Lower lobe of right lung (tissue), 2 donors: ENCODE measurements around the gene SLCO2B1. TPM values are rescaled to one million over a fixed set of nuclear protein-coding genes. Genes with fewer than 3 reads are reported as not detected.
A peak's percentile ranks its signal among the peaks of the same experiment; 100 is the strongest.

Source experiments
- ATAC-seq, 2 donors: fragments of 200-7000 bp; cut with Tn5 transposase; one replicate each; pipeline ENCODE4 v1.9.1; 2020 to 2022; ENCODE audit warnings: mild to moderate bottlenecking in 2 of 2, moderate library complexity in 2 of 2
- DNase-seq: peaks from one replicate; pipeline ENCODE4 v3.0.0-alpha.2; 2020
- H3K27ac ChIP-seq: fragments of 200-600 bp; one replicate; pipeline ENCODE4 v1.8.0; 2022
- H3K27me3 ChIP-seq: fragments of 200-600 bp; one replicate; pipeline ENCODE4 v1.8.0; 2022; ENCODE audit warnings: low read depth
- H3K36me3 ChIP-seq: fragments of 200-600 bp; one replicate; pipeline ENCODE4 v1.8.0; 2022; ENCODE audit warnings: mild to moderate bottlenecking
- H3K4me1 ChIP-seq: fragments of 200-600 bp; one replicate; pipeline ENCODE4 v1.8.0; 2022
- H3K4me3 ChIP-seq: fragments of 200-600 bp; one replicate; pipeline ENCODE4 v1.8.0; 2022; ENCODE audit warnings: mild to moderate bottlenecking
- H3K9me3 ChIP-seq: fragments of 200-600 bp; one replicate; pipeline ENCODE4 v1.8.0; 2022
- CTCF ChIP-seq: fragments of 200-600 bp; IDR thresholded peaks from one replicate; pipeline ENCODE4 v1.8.0; 2022; ENCODE audit warnings: antibody characterized with exemption, mild to moderate bottlenecking
- intact Hi-C: fragments of 100-400 bp; cut with DNase I; formaldehyde crosslinking; loops from one replicate; pipeline ENCODE4 v1.11.0; 2022
- total RNA-seq: library from RNA; stranded (reverse); fragmentation: NEBNext Ultra II Directional; extraction: Animal tissue kit (Norgen Biotek cat#: 25700); gene quantifications from one replicate; pipeline ENCODE4 v1.2.1, GENCODE V29; 2021
- donor health status: DM: no; HTN: yes; CAD: no; lungs with severe emphysema.

The SLCO2B1 gene
- total RNA-seq, 1 donor from 2014 or later = 332 TPM

DNA sequence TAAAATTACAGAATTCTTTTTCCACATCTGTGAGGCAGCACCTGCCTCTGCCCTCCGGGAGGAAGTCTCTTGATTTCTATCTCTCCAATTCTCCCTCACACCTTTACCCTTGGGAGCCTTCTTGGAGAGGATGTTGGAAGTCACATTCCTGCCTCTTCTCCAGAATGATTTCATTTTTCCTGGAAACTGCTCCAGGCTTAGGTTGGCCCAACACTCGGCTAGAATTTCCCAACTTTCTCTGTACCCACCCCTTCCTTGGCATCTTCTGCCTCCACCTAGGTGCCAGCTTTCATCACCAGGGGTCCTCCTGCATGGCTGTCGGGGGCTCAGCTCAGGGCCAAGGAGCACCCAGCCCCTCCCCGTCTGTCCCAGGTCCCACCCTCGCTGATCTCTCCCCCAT, 43.2 kb downstream of the SLCO2B1 start:
- no peak for ATAC-seq
- H3K9me3 ChIP-seq = no peaks in the 10 kb centered on the region
- DNase-seq = no peak
- H3K4me3 ChIP-seq = no peak overlapping the region
- intact Hi-C loops = no loop called here
- peaks cover 59% of the 10 kb centered on the region for H3K4me1 ChIP-seq
- peaks cover 22% of the 10 kb centered on the region for H3K36me3 ChIP-seq
- H3K27ac ChIP-seq = peak overlapping the region; percentile 34
- TF ChIP-seq CTCF = no peak
- H3K27me3 ChIP-seq = no peaks in the 10 kb centered on the region

DNA sequence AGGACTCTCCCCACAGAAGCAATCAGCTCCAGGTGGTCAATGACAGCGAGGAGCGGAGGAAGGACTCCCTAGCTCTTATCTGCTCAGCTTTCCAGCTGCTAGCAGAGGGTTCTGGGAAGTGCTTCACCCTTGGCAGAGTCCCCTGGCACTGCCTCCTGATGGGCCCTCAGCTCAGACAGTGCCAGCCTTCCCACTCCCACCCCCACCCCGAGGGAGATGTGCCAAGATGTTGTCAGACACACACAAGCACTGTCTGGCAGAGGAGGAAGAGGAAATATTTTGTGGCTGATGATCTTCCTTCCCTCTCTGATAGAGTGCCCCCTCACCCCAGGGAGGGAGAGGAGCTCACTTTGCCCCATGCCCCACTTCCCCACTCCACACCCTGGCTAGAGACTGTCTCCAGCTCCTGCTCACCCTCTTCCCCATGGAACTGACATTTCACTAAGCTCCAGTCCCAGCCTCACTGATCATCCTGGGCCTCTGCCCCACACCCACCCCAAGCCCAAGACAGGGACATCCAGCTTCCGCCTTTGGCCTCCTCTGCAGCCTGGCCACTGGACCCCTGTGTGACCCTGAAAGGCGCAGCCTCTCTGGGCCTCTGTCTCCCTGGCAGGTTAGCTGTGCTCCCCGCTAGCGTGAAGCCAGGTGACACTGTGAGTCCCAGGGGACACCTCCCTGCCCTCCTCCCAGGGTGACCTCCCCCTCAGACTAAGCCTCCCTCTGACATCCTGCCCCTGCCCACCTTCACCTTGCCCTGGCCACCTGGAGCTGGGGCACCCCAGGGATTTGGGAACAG, 44.5 kb downstream of the SLCO2B1 start:
- intact Hi-C loops = no loop called here
- peak; percentile 84 for DNase-seq
- H3K4me1 ChIP-seq = peaks cover 48% of the 10 kb centered on the region
- H3K27me3 ChIP-seq = no peaks in the 10 kb centered on the region
- peak overlapping the region; percentile 34 for H3K27ac ChIP-seq
- H3K36me3 ChIP-seq = peaks cover 33% of the 10 kb centered on the region
- TF ChIP-seq CTCF = no peak
- no peaks in the 10 kb centered on the region for H3K9me3 ChIP-seq
- peak; percentile 75 to 82 for ATAC-seq
- no peak overlapping the region for H3K4me3 ChIP-seq

GRCh38 chr11:75196426-75196825, 45.5 kb downstream of the SLCO2B1 start:
- no peak overlapping the region for H3K4me3 ChIP-seq
- intact Hi-C loops = no loop called here
- H3K36me3 ChIP-seq = peaks cover 41% of the 10 kb centered on the region
- H3K27me3 ChIP-seq = no peaks in the 10 kb centered on the region
- no peaks in the 10 kb centered on the region for H3K9me3 ChIP-seq
- H3K4me1 ChIP-seq = peaks cover 37% of the 10 kb centered on the region
- DNase-seq (no peak), ATAC-seq (no peak)
- TF ChIP-seq CTCF = no peak
- no peak overlapping the region for H3K27ac ChIP-seq

DNA sequence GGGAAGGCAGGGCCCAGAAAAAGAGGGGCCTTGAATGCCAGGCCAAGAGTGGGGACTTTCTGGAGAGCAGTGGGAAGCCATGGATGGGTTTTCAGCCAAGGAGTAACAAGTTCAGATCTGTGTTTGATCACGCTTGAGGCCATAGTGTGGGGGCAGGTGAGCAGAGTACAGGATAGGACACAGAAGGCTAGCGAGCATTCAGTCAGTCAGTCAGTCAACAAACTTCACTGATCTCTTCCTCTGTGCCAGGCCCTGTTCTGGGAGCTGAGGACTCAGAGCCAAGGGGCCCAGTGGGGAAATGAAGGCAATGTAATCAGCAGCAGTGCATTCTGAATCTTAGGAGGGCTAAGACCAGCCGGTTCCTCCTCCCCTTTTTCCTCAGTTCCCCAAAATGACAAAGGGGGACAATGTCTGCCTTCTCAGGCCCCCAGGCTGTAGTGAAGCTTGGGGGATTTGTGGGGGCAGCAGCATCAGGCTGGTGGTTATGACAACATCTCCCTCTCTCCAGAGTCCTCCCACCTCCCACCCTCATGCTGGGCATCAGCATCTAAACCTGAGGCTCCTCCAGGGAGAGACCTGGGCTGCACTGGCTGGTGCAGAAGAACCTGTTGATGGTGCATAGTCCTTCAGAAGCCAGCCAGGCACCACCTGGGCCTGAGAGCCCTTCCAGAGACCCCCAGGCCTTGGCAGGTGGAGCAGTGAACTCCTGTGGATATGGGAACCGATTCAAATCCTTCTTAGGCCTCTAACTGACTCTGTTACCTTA, 46.8 kb downstream of the SLCO2B1 start:
- Histone ChIP-seq H3K27ac (no peak overlapping the region), H3K9me3 (no peaks in the 10 kb centered on the region), H3K36me3 (peaks cover 52% of the 10 kb centered on the region), H3K4me1 (peaks cover 34% of the 10 kb centered on the region), H3K4me3 (no peak overlapping the region), H3K27me3 (no peaks in the 10 kb centered on the region)
- DNase-seq = no peak
- ATAC-seq = no peak
- no peak for TF ChIP-seq CTCF
- intact Hi-C loops = no loop called here

- ATAC-seq (no peak), DNase-seq (no peak)
- TF ChIP-seq CTCF = no peak
- no peak overlapping the region for H3K4me3 ChIP-seq
- intact Hi-C loops = no loop called here
- no peaks in the 10 kb centered on the region for H3K9me3 ChIP-seq
- H3K4me1 ChIP-seq = peaks cover 34% of the 10 kb centered on the region
- peaks cover 52% of the 10 kb centered on the region for H3K36me3 ChIP-seq
- no peak overlapping the region for H3K27ac ChIP-seq
- H3K27me3 ChIP-seq = no peaks in the 10 kb centered on the region
Measured at GRCh38 chr11:75198278-75198973, 47.5 kb downstream of the SLCO2B1 start.
